ENCODE data around the gene IFNL3.

IFNL3 gene

DNA sequence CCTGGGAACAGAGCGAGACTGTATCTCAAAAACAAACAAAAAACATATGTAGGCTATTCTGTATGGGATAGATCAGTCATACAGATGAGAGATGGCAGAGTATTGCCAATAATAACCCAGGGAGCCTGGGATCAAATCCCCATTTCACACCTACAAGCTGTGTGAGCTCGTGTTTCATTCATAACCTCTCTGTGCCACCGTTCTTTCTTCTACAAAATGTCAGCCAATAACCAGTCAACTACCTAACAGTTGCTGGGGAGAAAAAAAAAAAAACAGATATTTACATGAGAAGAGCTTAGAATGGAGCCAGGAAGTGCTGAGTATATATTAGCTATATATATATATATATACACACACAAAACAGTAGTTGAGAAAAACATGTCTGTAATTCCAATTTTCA lies 16.9 kb upstream of the IFNL3 start:
- Histone ChIP-seq H2AFZ (no peak overlapping the region), H3K79me2 (no peaks in the 10 kb centered on the region), H3K4me3 (ENCODE audit: low read depth, low read length) (no peak overlapping the region), H3K4me2 (ENCODE audit: low read length) (no peak overlapping the region), H3K9ac (no peak overlapping the region), H3K27me3 (ENCODE audit: control insufficient read depth, insufficient read depth, low read length) (no peaks in the 10 kb centered on the region), H3K4me1 (peaks cover 6% of the 10 kb centered on the region), H3K27ac (no peak overlapping the region), H3K9me3 (ENCODE audit: control insufficient read depth, low read length) (no peaks in the 10 kb centered on the region), H3K36me3 (ENCODE audit: control insufficient read depth, insufficient read depth, low read length) (no peaks in the 10 kb centered on the region)
- TF ChIP-seq, protein P1, sequence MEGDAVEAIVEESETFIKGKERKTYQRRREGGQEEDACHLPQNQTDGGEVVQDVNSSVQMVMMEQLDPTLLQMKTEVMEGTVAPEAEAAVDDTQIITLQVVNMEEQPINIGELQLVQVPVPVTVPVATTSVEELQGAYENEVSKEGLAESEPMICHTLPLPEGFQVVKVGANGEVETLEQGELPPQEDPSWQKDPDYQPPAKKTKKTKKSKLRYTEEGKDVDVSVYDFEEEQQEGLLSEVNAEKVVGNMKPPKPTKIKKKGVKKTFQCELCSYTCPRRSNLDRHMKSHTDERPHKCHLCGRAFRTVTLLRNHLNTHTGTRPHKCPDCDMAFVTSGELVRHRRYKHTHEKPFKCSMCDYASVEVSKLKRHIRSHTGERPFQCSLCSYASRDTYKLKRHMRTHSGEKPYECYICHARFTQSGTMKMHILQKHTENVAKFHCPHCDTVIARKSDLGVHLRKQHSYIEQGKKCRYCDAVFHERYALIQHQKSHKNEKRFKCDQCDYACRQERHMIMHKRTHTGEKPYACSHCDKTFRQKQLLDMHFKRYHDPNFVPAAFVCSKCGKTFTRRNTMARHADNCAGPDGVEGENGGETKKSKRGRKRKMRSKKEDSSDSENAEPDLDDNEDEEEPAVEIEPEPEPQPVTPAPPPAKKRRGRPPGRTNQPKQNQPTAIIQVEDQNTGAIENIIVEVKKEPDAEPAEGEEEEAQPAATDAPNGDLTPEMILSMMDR (IDR thresholded peaks at IDR 0.05): no peak

GRCh38 chr19:39257227-39257626 lies 12.4 kb upstream of the IFNL3 start:
- H3K9ac ChIP-seq: no peak overlapping the region
- H3K4me3 ChIP-seq (ENCODE audit: low read depth, low read length): no peak overlapping the region
- H3K4me2 ChIP-seq (ENCODE audit: low read length): no peak overlapping the region
- no peak overlapping the region for H2AFZ ChIP-seq
- H3K27me3 ChIP-seq (ENCODE audit: control insufficient read depth, insufficient read depth, low read length): no peaks in the 10 kb centered on the region
- H3K9me3 ChIP-seq (ENCODE audit: control insufficient read depth, low read length): no peaks in the 10 kb centered on the region
- no peaks in the 10 kb centered on the region for H3K79me2 ChIP-seq
- TF ChIP-seq, protein P1 (IDR thresholded peaks at IDR 0.05): no peak
- H3K36me3 ChIP-seq (ENCODE audit: control insufficient read depth, insufficient read depth, low read length): no peaks in the 10 kb centered on the region
- H3K4me1 ChIP-seq: peaks cover 6% of the 10 kb centered on the region
- no peak overlapping the region for H3K27ac ChIP-seq

- Histone ChIP-seq H3K4me2 (ENCODE audit: low read length) (no peak overlapping the region), H3K4me3 (ENCODE audit: low read depth, low read length) (no peak overlapping the region), H3K36me3 (ENCODE audit: control insufficient read depth, insufficient read depth, low read length) (no peaks in the 10 kb centered on the region), H3K27me3 (ENCODE audit: control insufficient read depth, insufficient read depth, low read length) (no peaks in the 10 kb centered on the region), H3K9me3 (ENCODE audit: control insufficient read depth, low read length) (no peaks in the 10 kb centered on the region), H3K79me2 (no peaks in the 10 kb centered on the region), H3K4me1 (peaks cover 6% of the 10 kb centered on the region), H3K27ac (no peak overlapping the region), H2AFZ (no peak overlapping the region), H3K9ac (no peak overlapping the region)
- TF ChIP-seq, protein P1 (IDR thresholded peaks at IDR 0.05): no peak
These were observed 9.9 kb upstream of the IFNL3 start for GRCh38 chr19:39254531-39255345.

- H3K9me3 ChIP-seq (ENCODE audit: control insufficient read depth, low read length): no peaks in the 10 kb centered on the region
- H3K9ac ChIP-seq: no peak overlapping the region
- H3K4me1 ChIP-seq: peaks cover 5% of the 10 kb centered on the region
- no peak overlapping the region for H2AFZ ChIP-seq
- H3K4me3 ChIP-seq (ENCODE audit: low read depth, low read length): no peak overlapping the region
- H3K4me2 ChIP-seq (ENCODE audit: low read length): no peak overlapping the region
- no peaks in the 10 kb centered on the region for H3K79me2 ChIP-seq
- no peaks in the 10 kb centered on the region for H3K36me3 ChIP-seq (ENCODE audit: control insufficient read depth, insufficient read depth, low read length)
- no peaks in the 10 kb centered on the region for H3K27me3 ChIP-seq (ENCODE audit: control insufficient read depth, insufficient read depth, low read length)
- H3K27ac ChIP-seq: no peak overlapping the region
- TF ChIP-seq, protein P1 (IDR thresholded peaks at IDR 0.05): no peak
These were observed 8.8 kb upstream of the IFNL3 start for GRCh38 chr19:39253374-39254149.

All from parathyroid adenoma (tissue), 2 donors.